Small intestine (tissue), 7 donors: ENCODE data around the gene KLHL29. TPM values are rescaled to one million over a fixed set of nuclear protein-coding genes. Genes with fewer than 3 reads are reported as not detected.

Experiments used
- DNase-seq, 2 donors: peaks; one replicate each; pipeline versions ENCODE4 v3.0.0 to v3.0.0-alpha.2; 2013
- FAIRE-seq: peaks from 2 replicates; lab custom pipeline; 2012; peaks lifted over from hg19 to GRCh38; lab: Jason Lieb, UNC
- H3K27ac ChIP-seq, 3 donors: one replicate each; pipeline ENCODE4 v1.5.1; 2013; ENCODE audit warnings: low read length in 2 of 3, mild to moderate bottlenecking in 2 of 3, control low read depth in 1 of 3, inconsistent platforms in 1 of 3, low read depth in 1 of 3, moderate library complexity in 1 of 3
- H3K27me3 ChIP-seq, 3 donors: one replicate each; pipeline ENCODE4 v1.6.1; 2013; ENCODE audit warnings: low read length in 3 of 3, inconsistent platforms in 1 of 3; ENCODE audit not compliant: control insufficient read depth in 3 of 3, insufficient read depth in 3 of 3
- H3K36me3 ChIP-seq, 3 donors: one replicate each; pipeline ENCODE4 v1.6.1; 2013; ENCODE audit warnings: low read length in 3 of 3, inconsistent platforms in 1 of 3, low read depth in 1 of 3, mild to moderate bottlenecking in 1 of 3, moderate library complexity in 1 of 3; ENCODE audit not compliant: control insufficient read depth in 3 of 3, insufficient read depth in 2 of 3
- H3K4me1 ChIP-seq, 3 donors: one replicate each; pipeline ENCODE4 v1.6.1; 2013; ENCODE audit warnings: low read length in 2 of 3, inconsistent platforms in 1 of 3, low read depth in 1 of 3, mild to moderate bottlenecking in 1 of 3, moderate library complexity in 1 of 3; ENCODE audit not compliant: control insufficient read depth in 3 of 3, insufficient read depth in 2 of 3
- H3K4me3 ChIP-seq, 3 donors: one replicate each; pipeline ENCODE4 v1.5.1; 2013; ENCODE audit warnings: low read length in 3 of 3, control low read depth in 1 of 3, inconsistent platforms in 1 of 3, low read depth in 1 of 3, mild to moderate bottlenecking in 1 of 3, moderate library complexity in 1 of 3
- H3K9me3 ChIP-seq, 2 donors: one replicate each; pipeline ENCODE4 v1.6.1; 2013; ENCODE audit warnings: low read depth in 1 of 2, low read length in 1 of 2; ENCODE audit not compliant: control insufficient read depth in 2 of 2, insufficient read depth in 1 of 2
- WGBS, 3 donors: extraction: QIAGEN DNeasy Blood & Tissue Kit; methylation state at CpG; one replicate each; pipeline ENCODE4 v1.1.7; 2013; 5-methylcytosine and 5-hydroxymethylcytosine counted together
- polyA plus RNA-seq, 4 donors: library from polyadenylated mRNA; stranded (reverse) in 3 of 4; unstranded in 1 of 4; fragments of 200-250 nt in 3 of 4; fragments of 120-200 nt in 1 of 4; gene quantifications; one replicate each; pipeline versions ENCODE4 v1.2.1 to v1.2.3, GENCODE V29; 2013
- donor health status: healthy with polysubstance abuse.
- donor health status: control.
- donor health status: control.
- donor health status: Bipolar disorder and iron deficiency.
- donor health status: healthy.

The KLHL29 gene
- polyA plus RNA-seq, 4 donors, result 0.22 to 2.7 (median 1.4) TPM

DNA sequence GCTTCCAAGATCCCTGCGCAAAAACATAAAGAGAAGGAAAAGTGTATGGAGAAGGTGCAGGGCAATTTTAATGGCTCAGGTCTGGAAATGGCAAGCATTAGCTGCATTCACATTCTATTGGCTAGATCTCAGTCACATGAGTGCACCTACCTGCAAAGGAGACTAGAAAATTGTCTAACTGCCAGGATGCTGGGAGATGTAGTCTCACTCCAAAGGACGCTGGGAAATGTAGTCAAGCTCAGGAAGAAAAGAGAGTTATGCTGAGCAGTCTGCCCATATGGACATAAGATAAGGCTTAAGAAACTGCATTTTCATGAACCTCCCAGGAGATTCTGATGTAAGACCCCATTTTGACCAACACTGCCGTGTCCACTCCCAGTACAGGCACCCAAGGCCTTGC is 9.5 kb upstream of the KLHL29 start:
- FAIRE-seq (no peak), DNase-seq (peak in 1 of 2 donors; percentile 27)
- Histone ChIP-seq H3K36me3 (no peaks in the 10 kb centered on the region), H3K27ac (no peak overlapping the region), H3K27me3 (peaks cover 0 to 14% (median 0%) of the 10 kb centered on the region in 3 donors), H3K4me1 (peaks cover 0 to under 1% (median 0%) of the 10 kb centered on the region in 3 donors), H3K4me3 (no peak overlapping the region), H3K9me3 (peaks cover 0 to 3% of the 10 kb centered on the region in 2 donors)
- WGBS, 3 donors, result 77 to 84% (median 84%) methylated on average over 3 of the region's 3 CpGs

DNA sequence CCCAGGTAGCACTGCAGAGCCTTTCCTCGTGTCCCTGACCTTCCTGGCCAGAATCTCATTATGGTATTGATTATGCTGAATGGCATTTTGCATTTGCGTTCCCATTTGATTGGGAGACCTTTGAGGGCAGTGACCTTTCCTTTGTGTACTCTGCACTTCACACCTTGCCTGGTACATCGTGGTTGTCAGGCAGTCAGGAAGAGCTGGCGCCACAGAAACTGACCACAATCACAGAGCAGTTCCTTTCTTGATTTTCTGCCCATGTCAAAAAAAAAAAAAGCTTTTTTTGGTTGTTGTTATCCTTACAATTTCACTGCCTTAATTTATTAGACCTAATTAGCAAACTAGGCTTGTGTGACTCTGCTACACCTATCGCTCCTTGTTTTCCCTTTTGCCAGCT is 8.9 kb upstream of the KLHL29 start:
- Histone ChIP-seq H3K9me3 (peaks cover 0 to 3% of the 10 kb centered on the region in 2 donors), H3K4me3 (no peak overlapping the region), H3K4me1 (peaks cover 0 to 5% (median 0%) of the 10 kb centered on the region in 3 donors), H3K27me3 (peaks cover 0 to 19% (median 0%) of the 10 kb centered on the region in 3 donors), H3K27ac (no peak overlapping the region), H3K36me3 (no peaks in the 10 kb centered on the region)
- no peak for FAIRE-seq
- no peak for DNase-seq
- 52 to 69% (median 55%) methylated on average over 5 of the region's 5 CpGs for WGBS, 3 donors

DNA sequence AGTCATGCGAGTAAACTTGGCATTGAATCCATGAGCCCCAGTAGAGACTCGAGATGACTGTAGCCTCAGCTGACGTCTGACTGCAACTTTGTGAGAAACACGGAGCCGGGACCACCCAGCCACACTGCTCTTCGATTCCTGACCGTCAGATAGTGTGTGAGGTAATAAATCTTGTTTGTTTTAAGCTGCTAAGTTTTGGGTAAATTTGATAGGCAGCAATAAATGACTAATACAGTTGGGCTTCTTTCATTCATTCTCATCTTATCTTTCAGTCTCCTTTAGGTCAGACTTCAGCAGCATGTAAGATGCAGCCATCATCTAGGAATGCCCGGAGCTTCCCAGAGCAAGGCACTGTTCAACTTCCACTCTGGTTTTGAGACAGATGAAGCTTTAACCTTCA is 8.0 kb upstream of the KLHL29 start:
- H3K9me3 ChIP-seq, result peaks cover 0 to 3% of the 10 kb centered on the region in 2 donors
- no peak overlapping the region for H3K27ac ChIP-seq
- 43 to 68% (median 61%) methylated on average over 8 of the region's 8 CpGs for WGBS, 3 donors
- H3K36me3 ChIP-seq, result no peaks in the 10 kb centered on the region
- DNase-seq (no peak), FAIRE-seq (no peak)
- peaks cover 0 to 5% (median 0%) of the 10 kb centered on the region in 3 donors for H3K4me1 ChIP-seq
- peaks cover 0 to 23% (median 0%) of the 10 kb centered on the region in 3 donors for H3K27me3 ChIP-seq
- no peak overlapping the region for H3K4me3 ChIP-seq

DNA sequence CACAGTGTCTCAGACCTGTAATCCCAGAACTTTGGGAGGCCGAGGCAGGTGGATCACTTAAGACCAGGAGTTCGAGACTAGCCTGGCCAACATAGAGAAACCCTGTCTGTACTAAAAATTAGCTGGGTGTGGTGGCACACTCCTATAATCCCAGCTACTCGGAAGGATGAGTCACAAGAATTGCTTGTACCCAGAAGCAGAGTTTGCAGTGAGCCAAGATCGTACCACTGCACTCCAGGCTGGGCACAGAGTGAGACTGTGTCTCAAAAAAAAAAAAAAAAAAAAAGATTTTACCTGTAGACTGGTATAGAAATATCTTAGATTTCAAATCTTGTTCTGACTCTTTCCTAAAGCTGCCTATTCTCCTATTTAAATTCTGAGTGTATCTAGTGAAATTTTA is 7.2 kb upstream of the KLHL29 start:
- FAIRE-seq, result no peak

DNA sequence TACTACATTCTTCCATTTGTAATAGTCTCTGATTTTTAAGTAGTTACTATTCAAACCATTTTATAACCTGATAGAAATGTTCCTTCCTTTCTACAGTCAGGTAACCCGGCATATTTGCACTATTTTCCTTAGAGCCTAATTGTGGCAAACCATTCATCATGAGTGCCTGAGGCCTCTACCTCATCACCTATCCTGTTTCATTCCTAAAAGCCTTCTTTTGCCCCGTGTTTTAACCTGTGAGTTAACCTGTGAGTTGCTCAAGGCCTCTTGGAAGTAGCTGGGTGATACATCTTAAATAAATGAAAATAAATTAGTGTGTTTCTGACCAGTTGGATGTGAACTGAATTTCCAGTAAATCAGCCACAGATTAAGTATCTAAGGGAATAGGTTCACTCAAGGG is 6.5 kb upstream of the KLHL29 start:
- 75 to 89% (median 78%) methylated on average over 2 of the region's 2 CpGs for WGBS, 3 donors
- FAIRE-seq, result no peak

More for the DNA sequence above, 7.2 kb upstream of the KLHL29 start:
- H3K4me3 ChIP-seq, result no peak overlapping the region
- H3K4me1 ChIP-seq, result peaks cover 0 to 5% (median 0%) of the 10 kb centered on the region in 3 donors
- H3K9me3 ChIP-seq, result peaks cover 0 to 3% of the 10 kb centered on the region in 2 donors
- no peak for DNase-seq
- 61 to 85% (median 66%) methylated on average over 4 of the region's 4 CpGs for WGBS, 3 donors
- H3K27ac ChIP-seq, result no peak overlapping the region
- no peaks in the 10 kb centered on the region for H3K36me3 ChIP-seq
- peaks cover 0 to 28% (median 2%) of the 10 kb centered on the region in 3 donors for H3K27me3 ChIP-seq

DNA sequence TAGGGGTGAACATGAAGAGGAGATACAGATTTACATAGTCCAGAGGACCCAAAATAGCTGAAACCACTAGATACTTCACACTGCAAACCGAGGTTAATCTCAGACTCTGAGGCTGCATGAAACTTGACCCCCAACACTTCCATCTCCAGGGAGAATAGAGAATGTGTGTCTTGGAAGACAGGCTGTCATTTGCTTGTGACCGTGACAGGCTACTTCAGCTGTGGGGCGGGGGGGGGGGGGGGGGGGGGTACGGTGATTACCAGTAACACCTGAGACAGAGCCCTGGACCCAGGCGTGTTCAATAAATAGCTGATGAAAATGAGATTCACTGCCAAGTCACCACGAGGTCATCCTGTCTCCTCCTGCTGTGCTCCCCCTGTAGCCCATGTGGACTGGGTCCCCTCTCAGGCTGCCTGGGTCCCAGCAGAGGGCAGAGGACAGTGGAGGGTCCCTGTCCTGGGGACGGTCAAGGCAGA is 5.7 kb upstream of the KLHL29 start:
- no peak overlapping the region for H3K27ac ChIP-seq
- no peaks in the 10 kb centered on the region for H3K9me3 ChIP-seq
- H3K4me3 ChIP-seq, result no peak overlapping the region
- 61 to 77% (median 68%) methylated on average over 6 to 7 of the region's 7 CpGs for WGBS, 3 donors
- H3K36me3 ChIP-seq, result no peaks in the 10 kb centered on the region
- FAIRE-seq (no peak), DNase-seq (no peak)
- H3K4me1 ChIP-seq, result peaks cover 0 to 5% (median 0%) of the 10 kb centered on the region in 3 donors
- peaks cover 0 to 43% (median 2%) of the 10 kb centered on the region in 3 donors for H3K27me3 ChIP-seq

More for the DNA sequence above, 6.5 kb upstream of the KLHL29 start:
- Histone ChIP-seq H3K27ac (no peak overlapping the region), H3K36me3 (no peaks in the 10 kb centered on the region), H3K9me3 (no peaks in the 10 kb centered on the region), H3K27me3 (peaks cover 0 to 35% (median 2%) of the 10 kb centered on the region in 3 donors), H3K4me1 (peaks cover 0 to 5% (median 0%) of the 10 kb centered on the region in 3 donors), H3K4me3 (no peak overlapping the region)
- DNase-seq, result no peak

DNA sequence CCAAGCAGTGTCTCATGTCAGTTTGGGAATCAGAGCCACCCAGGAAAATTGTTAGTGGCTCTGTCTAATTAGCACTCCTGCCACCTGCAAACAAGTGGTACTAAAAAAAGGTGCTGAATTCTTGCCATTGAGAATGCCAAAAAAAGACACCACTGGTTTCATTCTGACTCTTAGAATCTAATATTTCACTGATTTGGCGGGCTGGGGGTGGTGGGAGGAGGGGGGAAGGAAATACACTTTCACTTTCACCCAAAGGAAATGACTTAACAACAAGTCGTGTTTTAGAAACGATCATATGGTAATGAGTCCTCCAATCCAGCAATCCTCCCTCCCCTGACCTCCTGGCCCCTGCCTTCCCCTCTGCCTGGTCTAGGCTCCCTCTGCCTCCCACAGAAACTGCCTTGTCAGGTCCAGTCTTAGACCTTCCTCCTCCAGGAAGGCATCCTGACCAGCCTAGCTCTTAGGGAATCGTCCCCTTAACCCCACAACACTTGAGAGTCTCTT is 4.4 kb upstream of the KLHL29 start:
- H3K36me3 ChIP-seq, result no peaks in the 10 kb centered on the region
- no peaks in the 10 kb centered on the region for H3K9me3 ChIP-seq
- FAIRE-seq (no peak), DNase-seq (no peak)
- H3K27ac ChIP-seq, result peak overlapping the region in 1 of 3 donors; percentile 32
- H3K4me1 ChIP-seq, result peaks cover 0 to 5% (median 0%) of the 10 kb centered on the region in 3 donors
- no peak overlapping the region for H3K4me3 ChIP-seq
- H3K27me3 ChIP-seq, result peaks cover 0 to 44% (median 9%) of the 10 kb centered on the region in 3 donors
- 7 to 18% (median 7%) methylated on average over 4 of the region's 4 CpGs for WGBS, 3 donors

DNA sequence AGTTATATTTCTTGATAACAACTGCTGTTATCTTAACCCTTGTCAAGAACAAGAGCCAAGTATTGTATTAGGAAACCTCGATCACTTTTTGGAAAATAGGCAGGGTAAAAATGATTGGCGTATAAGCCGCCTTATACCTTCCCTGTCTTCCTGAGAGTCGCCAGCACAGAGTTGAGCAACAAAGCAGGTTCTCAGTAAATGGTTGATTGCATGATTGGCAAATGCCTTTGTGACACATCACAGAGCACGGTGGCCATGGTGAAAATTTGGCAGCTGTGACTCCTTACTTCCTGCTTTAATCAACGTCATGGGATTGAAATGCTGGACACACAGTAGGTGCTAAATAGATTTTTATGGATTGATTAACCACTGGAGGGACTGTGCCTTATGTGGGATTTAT is 3.9 kb upstream of the KLHL29 start:
- H3K9me3 ChIP-seq, result no peaks in the 10 kb centered on the region
- H3K27ac ChIP-seq, result peak overlapping the region in 1 of 3 donors; percentile 32
- peaks cover 0 to 5% (median under 1%) of the 10 kb centered on the region in 3 donors for H3K4me1 ChIP-seq
- H3K36me3 ChIP-seq, result no peaks in the 10 kb centered on the region
- 8 to 42% (median 27%) methylated on average over 6 of the region's 6 CpGs for WGBS, 3 donors
- FAIRE-seq (no peak), DNase-seq (peak in 1 of 2 donors; percentile 32)
- H3K4me3 ChIP-seq, result no peak overlapping the region
- H3K27me3 ChIP-seq, result peaks cover 0 to 48% (median 11%) of the 10 kb centered on the region in 3 donors
